K562 (cell line): ENCODE data around the gene CATSPER1. TPM values are rescaled to one million over a fixed set of nuclear protein-coding genes. Genes with fewer than 3 reads are reported as not detected.
A peak's percentile ranks its signal among the peaks of the same experiment; 100 is the strongest.

Source experiments
- ATAC-seq: fragments of 200-7000 bp; cut with Tn5 transposase; 3 replicates; pipeline ENCODE4 v1.9.1; 2020; ENCODE audit warnings: moderate library complexity
- BruUV-seq: library from RNA; stranded (reverse); fragments of 400-500 nt; replicated peaks from 2 replicates; lab custom pipeline; 2021; lab: Mats Ljungman, UMichigan
- CTCF ChIA-PET: fragments of 300-600 bp; formaldehyde crosslinking; extraction: SDS; loops from one replicate; lab custom pipeline; 2021; ENCODE audit warnings: low intra/inter-chr PET ratio; lab: Yijun Ruan, JAX
- POLR2A ChIA-PET: fragments of 300-600, 350-650 bp; sonication (Branson Sonifier 250); formaldehyde crosslinking; extraction: SDS; loops from one replicate; lab custom pipeline; 2021; ENCODE audit warnings: antibody characterized with exemption, inconsistent platforms; lab: Yijun Ruan, JAX
- DNase-seq, 4 experiments: peaks; one replicate each; pipeline versions ENCODE4 v3.0.0 to v3.0.0-alpha.2; 2011 to 2018; ENCODE audit warnings: low spot score in 3 of 4, mixed read lengths in 3 of 4; ENCODE audit errors: extremely low read depth in 1 of 4
- FAIRE-seq: peaks from 2 replicates; lab custom pipeline; 2011; peaks lifted over from hg19 to GRCh38; lab: Jason Lieb, UNC
- H2AFZ ChIP-seq: 2 replicates; pipeline ENCODE4 v1.6.0; 2011; ENCODE audit warnings: low read depth, low read length, control low read depth, inconsistent platforms
- H3K27ac ChIP-seq: fragments of 200-600 bp; 3 replicates; pipeline ENCODE4 v1.8.0; 2011; ENCODE audit warnings: low read depth, mild to moderate bottlenecking, control low read depth, inconsistent platforms, low read length, moderate library complexity, mixed read lengths; ENCODE audit errors: extremely low read depth
- H3K27me3 ChIP-seq, 2 experiments: fragments of 300-600 bp in 1 of 2; 2 replicates in 1 of 2; 3 replicates in 1 of 2; pipeline versions ENCODE4 v1.6.0 to v1.8.0; 2011; ENCODE audit warnings: inconsistent platforms in 2 of 2, low read length in 2 of 2, mild to moderate bottlenecking in 1 of 2, mixed read lengths in 1 of 2, moderate library complexity in 1 of 2; ENCODE audit not compliant: control insufficient read depth in 2 of 2, insufficient read depth in 2 of 2
- H3K36me3 ChIP-seq: fragments of 300-600 bp; 3 replicates; pipeline ENCODE4 v1.8.0; 2011; ENCODE audit warnings: mild to moderate bottlenecking, low read length, inconsistent platforms; ENCODE audit not compliant: control insufficient read depth, insufficient read depth
- H3K4me1 ChIP-seq, 2 experiments: fragments of 200-600 bp in 1 of 2; replicated peaks in 1 of 2; 2 replicates in 1 of 2; 3 replicates in 1 of 2; pipeline versions ENCODE4 v1.5.1 to v1.8.0; 2011; ENCODE audit warnings: inconsistent platforms in 2 of 2, low read length in 2 of 2, mild to moderate bottlenecking in 1 of 2, mixed read lengths in 1 of 2, moderate library complexity in 1 of 2; ENCODE audit not compliant: control insufficient read depth in 2 of 2, insufficient read depth in 2 of 2
- H3K4me2 ChIP-seq: 2 replicates; pipeline ENCODE4 v1.6.1; 2011; ENCODE audit warnings: low read length, control low read depth, inconsistent platforms, mixed read lengths; ENCODE audit not compliant: insufficient read depth
- H3K4me3 ChIP-seq: fragments of 200-600 bp; sonication (generic), shearing (Covaris generic); 2 replicates; pipeline ENCODE4 v1.5.1; 2016; ENCODE audit warnings: control low read depth, inconsistent platforms
- H3K79me2 ChIP-seq: fragments of 200-600 bp; 3 replicates; pipeline ENCODE4 v1.8.0; 2011; ENCODE audit warnings: low read length, inconsistent platforms; ENCODE audit not compliant: control insufficient read depth, insufficient read depth
- H3K9ac ChIP-seq, 2 experiments: 2 replicates each; pipeline versions ENCODE4 v1.6.0 to v1.6.1; 2011; ENCODE audit warnings: low read depth in 2 of 2, low read length in 2 of 2, control low read depth in 1 of 2, inconsistent platforms in 1 of 2, mild to moderate bottlenecking in 1 of 2, mixed read lengths in 1 of 2; ENCODE audit not compliant: insufficient read depth in 1 of 2
- H3K9me1 ChIP-seq: one replicate; pipeline ENCODE4 v1.6.0; 2011; ENCODE audit warnings: inconsistent platforms, mild to moderate bottlenecking, low read length, moderate library complexity; ENCODE audit not compliant: control insufficient read depth, insufficient read depth
- H3K9me3 ChIP-seq: replicated peaks from 2 replicates; pipeline ENCODE4 v1.5.1; 2011; ENCODE audit warnings: low read depth, low read length, inconsistent platforms; ENCODE audit not compliant: control insufficient read depth, insufficient read depth
- H4K20me1 ChIP-seq: replicated peaks from 2 replicates; pipeline ENCODE4 v1.6.1; 2011; ENCODE audit warnings: low read length, inconsistent platforms, mixed read lengths; ENCODE audit not compliant: control insufficient read depth, insufficient read depth
- BRD9 ChIP-seq: fragments of 450-650 bp; IDR thresholded peaks from 2 replicates; pipeline ENCODE4 v1.6.1; 2018; ENCODE audit warnings: low read depth; ENCODE audit not compliant: partially characterized antibody
- ESRRB ChIP-seq: fragments of 250-450 bp; sonication (Bioruptor Pico); IDR thresholded peaks from 2 replicates; pipeline ENCODE4 v1.5.0; 2020; ENCODE audit warnings: mild to moderate bottlenecking, moderate library complexity, borderline replicate concordance
- FOXJ3 ChIP-seq: sonication (generic); formaldehyde crosslinking; IDR thresholded peaks from 2 replicates; pipeline ENCODE4 v1.4.0; 2020; ENCODE audit warnings: mild to moderate bottlenecking, missing genetic modification reagents
- HIVEP1 ChIP-seq: fragments of 250-450 bp; sonication (Bioruptor Pico); IDR thresholded peaks from 2 replicates; pipeline ENCODE4 v1.4.0; 2020; ENCODE audit warnings: mild to moderate bottlenecking
- MAFF ChIP-seq: IDR thresholded peaks from 2 replicates; pipeline ENCODE4 v1.6.1; 2012; ENCODE audit warnings: low read length, improper control_type of control experiment
- NFRKB ChIP-seq: fragments of 450-650 bp; IDR thresholded peaks from 2 replicates; pipeline ENCODE4 v1.6.1; 2016; ENCODE audit warnings: low read depth
- TAF7 ChIP-seq: fragments of 450-650 bp; IDR thresholded peaks from 2 replicates; pipeline ENCODE4 v1.6.1; 2016; ENCODE audit warnings: missing genetic modification characterization, missing compliant biosample characterization
- TEAD2 ChIP-seq: fragments of 450-650 bp; IDR thresholded peaks from 2 replicates; pipeline ENCODE4 v1.6.1; 2016; ENCODE audit warnings: missing genetic modification characterization, control low read depth, missing compliant biosample characterization
- ZBTB8A ChIP-seq: fragments of 450-650 bp; IDR thresholded peaks from 2 replicates; pipeline ENCODE4 v1.6.1; 2018; ENCODE audit warnings: mild to moderate bottlenecking, moderate library complexity; ENCODE audit not compliant: partially characterized antibody
- WGBS: fragments of 100-300 bp; shearing (Covaris generic); methylation state at CpG from one replicate; pipeline ENCODE4 v1.1.6; 2016; ENCODE audit warnings: low coverage, mixed read lengths; ENCODE audit not compliant: insufficient coverage; ENCODE audit errors: missing lambda C conversion rate; 5-methylcytosine and 5-hydroxymethylcytosine counted together
- in situ Hi-C: fragments of 300-500 bp; cut with MboI; formaldehyde crosslinking; loops from 4 replicates; pipeline ENCODE4 v1.15.0; 2018; ENCODE audit warnings: inconsistent platforms, mixed read lengths
- intact Hi-C: fragments of 100-400 bp; cut with micrococcal nuclease; formaldehyde crosslinking; loops from 2 replicates; pipeline ENCODE4 v1.14.2; 2022
- polyA plus RNA-seq, 8 experiments: library from polyadenylated mRNA; depleted of rRNA in 4 of 8; stranded (reverse) in 5 of 8; unstranded in 3 of 8; fragments of >200 nt; fragmentation: Nextera tagmentation in 2 of 8; fragmentation: Illumina TruSeq in 1 of 8; extraction: Ambion mirVana in 2 of 8; extraction: Trizol in 1 of 8; gene quantifications; 2 replicates each; pipeline versions ENCODE4 v1.2.1 to v1.2.3, GENCODE V29; 2011 to 2014; ENCODE audit warnings: inconsistent platforms in 1 of 8, missing spikeins in 1 of 8
- total RNA-seq, 7 experiments: library from RNA; depleted of rRNA in 6 of 7; stranded (reverse); fragments of >200 nt in 6 of 7; fragmentation: Illumina TruSeq in 2 of 7; extraction: Trizol in 2 of 7; gene quantifications; 2 replicates each; pipeline versions ENCODE4 v1.2.1 to v1.2.3, GENCODE V29; 2011 to 2021; ENCODE audit warnings: low replicate concordance in 1 of 7
- TF ChIP-seq, protein P1 (sequence below): sonication (generic); formaldehyde crosslinking; IDR thresholded peaks from 2 replicates; pipeline ENCODE4 v1.9.0; 2022; ENCODE audit warnings: mild to moderate bottlenecking, missing genetic modification reagents
- TF ChIP-seq, protein P2 (sequence below): IDR thresholded peaks from 2 replicates; pipeline ENCODE4 v1.6.1; 2012; ENCODE audit warnings: low read depth, low read length, improper control_type of control experiment, borderline replicate concordance
- TF ChIP-seq, protein P3 (sequence below): fragments of 250-450 bp; sonication (Bioruptor Pico); IDR thresholded peaks from 2 replicates; pipeline ENCODE4 v1.4.0; 2020

CATSPER1 gene
- total and polyA plus RNA-seq, 9 of the 15 experiments (the other 6 are each of a cell fraction or from before 2014, with no cell fraction given), result 0.21 to 3.3 (median 0.76) TPM

DNA sequence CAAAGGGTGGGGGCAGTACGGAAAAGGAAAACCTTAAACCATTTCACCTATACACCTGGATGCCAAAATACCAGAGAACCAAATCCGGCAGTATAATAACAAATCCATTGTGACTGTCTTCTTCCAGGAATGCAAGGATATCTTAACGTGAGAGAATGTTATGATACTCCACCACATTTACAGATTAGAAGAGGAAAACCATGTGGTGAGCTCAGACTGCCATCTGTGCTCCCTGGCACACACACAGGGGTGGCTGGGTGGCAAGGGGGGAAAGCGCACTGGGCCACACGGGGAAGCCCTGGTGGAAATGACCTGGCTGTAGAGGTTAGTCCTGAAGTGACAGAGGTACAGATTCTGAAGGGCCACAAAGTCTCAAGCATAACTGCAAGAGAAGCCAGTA lies 34.2 kb downstream of the CATSPER1 start:
- ATAC-seq (no peak), DNase-seq (no peak), FAIRE-seq (no peak)
- no peaks in the 10 kb centered on the region for H3K27me3 ChIP-seq
- 59% methylated on average over 5 of the region's 5 CpGs for WGBS
- peak overlapping the region in 1 of 2 experiments; percentile 49; a peak in 2 of 4 replicates for H3K9ac ChIP-seq
- ChIA-PET CTCF (no interaction called here), POLR2A (interaction anchor here (0.5 to 2.0 kb wide), 11 partner anchors 11 to 300 kb away, joined by 3 to 12 read pairs (median 3); partner anchors contain the start of genes BANF1, CCDC85B, FIBP and MUS81)
- no peaks in the 10 kb centered on the region for H3K79me2 ChIP-seq
- H3K9me1 ChIP-seq, result no peaks in the 10 kb centered on the region
- no peak overlapping the region for H3K4me2 ChIP-seq
- no peaks in the 10 kb centered on the region for H3K9me3 ChIP-seq
- no TSS peak for BruUV-seq
- intact Hi-C loops (no loop called here), in situ Hi-C loops (loop anchor here (10.0 kb wide), 1 partner anchor 277 kb away; the partner anchor contains the start of gene KAT5)
- H3K4me3 ChIP-seq, result no peak overlapping the region
- no peak overlapping the region for H3K27ac ChIP-seq
- H2AFZ ChIP-seq, result no peak overlapping the region
- no peaks in the 10 kb centered on the region for H4K20me1 ChIP-seq
- TF ChIP-seq HIVEP1 (no peak), FOXJ3 (CRISPR knock-in tag) (no peak), ESRRB (CRISPR knock-in tag) (no peak), NFRKB (no peak), BRD9 (no peak), MAFF (no peak), TEAD2 (tag) (no peak), TAF7 (tag) (no peak), ZBTB8A (no peak)
- TF ChIP-seq, protein P1, sequence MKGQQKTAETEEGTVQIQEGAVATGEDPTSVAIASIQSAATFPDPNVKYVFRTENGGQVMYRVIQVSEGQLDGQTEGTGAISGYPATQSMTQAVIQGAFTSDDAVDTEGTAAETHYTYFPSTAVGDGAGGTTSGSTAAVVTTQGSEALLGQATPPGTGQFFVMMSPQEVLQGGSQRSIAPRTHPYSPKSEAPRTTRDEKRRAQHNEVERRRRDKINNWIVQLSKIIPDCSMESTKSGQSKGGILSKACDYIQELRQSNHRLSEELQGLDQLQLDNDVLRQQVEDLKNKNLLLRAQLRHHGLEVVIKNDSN (CRISPR knock-in tag), result no peak
- TF ChIP-seq, protein P2, sequence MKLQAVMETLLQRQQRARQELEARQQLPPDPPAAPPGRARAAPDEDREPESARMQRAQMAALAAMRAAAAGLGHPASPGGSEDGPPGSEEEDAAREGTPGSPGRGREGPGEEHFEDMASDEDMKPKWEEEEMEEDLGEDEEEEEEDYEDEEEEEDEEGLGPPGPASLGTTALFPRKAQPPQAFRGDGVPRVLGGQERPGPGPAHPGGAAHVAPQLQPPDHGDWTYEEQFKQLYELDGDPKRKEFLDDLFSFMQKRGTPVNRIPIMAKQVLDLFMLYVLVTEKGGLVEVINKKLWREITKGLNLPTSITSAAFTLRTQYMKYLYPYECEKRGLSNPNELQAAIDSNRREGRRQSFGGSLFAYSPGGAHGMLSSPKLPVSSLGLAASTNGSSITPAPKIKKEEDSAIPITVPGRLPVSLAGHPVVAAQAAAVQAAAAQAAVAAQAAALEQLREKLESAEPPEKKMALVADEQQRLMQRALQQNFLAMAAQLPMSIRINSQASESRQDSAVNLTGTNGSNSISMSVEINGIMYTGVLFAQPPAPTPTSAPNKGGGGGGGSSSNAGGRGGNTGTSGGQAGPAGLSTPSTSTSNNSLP, result no peak
- TF ChIP-seq, protein P3, sequence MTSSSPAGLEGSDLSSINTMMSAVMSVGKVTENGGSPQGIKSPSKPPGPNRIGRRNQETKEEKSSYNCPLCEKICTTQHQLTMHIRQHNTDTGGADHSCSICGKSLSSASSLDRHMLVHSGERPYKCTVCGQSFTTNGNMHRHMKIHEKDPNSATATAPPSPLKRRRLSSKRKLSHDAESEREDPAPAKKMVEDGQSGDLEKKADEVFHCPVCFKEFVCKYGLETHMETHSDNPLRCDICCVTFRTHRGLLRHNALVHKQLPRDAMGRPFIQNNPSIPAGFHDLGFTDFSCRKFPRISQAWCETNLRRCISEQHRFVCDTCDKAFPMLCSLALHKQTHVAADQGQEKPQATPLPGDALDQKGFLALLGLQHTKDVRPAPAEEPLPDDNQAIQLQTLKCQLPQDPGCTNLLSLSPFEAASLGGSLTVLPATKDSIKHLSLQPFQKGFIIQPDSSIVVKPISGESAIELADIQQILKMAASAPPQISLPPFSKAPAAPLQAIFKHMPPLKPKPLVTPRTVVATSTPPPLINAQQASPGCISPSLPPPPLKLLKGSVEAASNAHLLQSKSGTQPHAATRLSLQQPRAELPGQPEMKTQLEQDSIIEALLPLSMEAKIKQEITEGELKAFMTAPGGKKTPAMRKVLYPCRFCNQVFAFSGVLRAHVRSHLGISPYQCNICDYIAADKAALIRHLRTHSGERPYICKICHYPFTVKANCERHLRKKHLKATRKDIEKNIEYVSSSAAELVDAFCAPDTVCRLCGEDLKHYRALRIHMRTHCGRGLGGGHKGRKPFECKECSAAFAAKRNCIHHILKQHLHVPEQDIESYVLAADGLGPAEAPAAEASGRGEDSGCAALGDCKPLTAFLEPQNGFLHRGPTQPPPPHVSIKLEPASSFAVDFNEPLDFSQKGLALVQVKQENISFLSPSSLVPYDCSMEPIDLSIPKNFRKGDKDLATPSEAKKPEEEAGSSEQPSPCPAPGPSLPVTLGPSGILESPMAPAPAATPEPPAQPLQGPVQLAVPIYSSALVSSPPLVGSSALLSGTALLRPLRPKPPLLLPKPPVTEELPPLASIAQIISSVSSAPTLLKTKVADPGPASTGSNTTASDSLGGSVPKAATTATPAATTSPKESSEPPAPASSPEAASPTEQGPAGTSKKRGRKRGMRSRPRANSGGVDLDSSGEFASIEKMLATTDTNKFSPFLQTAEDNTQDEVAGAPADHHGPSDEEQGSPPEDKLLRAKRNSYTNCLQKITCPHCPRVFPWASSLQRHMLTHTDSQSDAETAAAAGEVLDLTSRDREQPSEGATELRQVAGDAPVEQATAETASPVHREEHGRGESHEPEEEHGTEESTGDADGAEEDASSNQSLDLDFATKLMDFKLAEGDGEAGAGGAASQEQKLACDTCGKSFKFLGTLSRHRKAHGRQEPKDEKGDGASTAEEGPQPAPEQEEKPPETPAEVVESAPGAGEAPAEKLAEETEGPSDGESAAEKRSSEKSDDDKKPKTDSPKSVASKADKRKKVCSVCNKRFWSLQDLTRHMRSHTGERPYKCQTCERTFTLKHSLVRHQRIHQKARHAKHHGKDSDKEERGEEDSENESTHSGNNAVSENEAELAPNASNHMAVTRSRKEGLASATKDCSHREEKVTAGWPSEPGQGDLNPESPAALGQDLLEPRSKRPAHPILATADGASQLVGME (CRISPR knock-in tag), result no peak
- H3K4me1 ChIP-seq, result 0 out of 5 replicates have a peak, but pooled peaks cover 0 to 3% of the 10 kb centered on the region in 2 experiments
- peaks cover 8% of the 10 kb centered on the region; the same call in 2 of the 3 replicates for H3K36me3 ChIP-seq
